ENCODE results near the gene ZNF320.

- TF ChIP-seq JUN (CRISPR knock-in tag; IDR thresholded peaks at IDR 0.05) (no peak), NR2C2 (CRISPR knock-in tag; IDR thresholded peaks at IDR 0.05) (no peak), SP1 (CRISPR knock-in tag; conservative IDR thresholded peaks at IDR 0.05) (no peak)
Observed at GRCh38 chr19:52943884-52944643, 46.6 kb upstream of the ZNF320 start.
